GM12865 (cell line): ENCODE results near the gene PLEKHG5.
A peak's percentile ranks its signal among the peaks of the same experiment; 100 is the strongest.

Source experiments
- DNase-seq: peaks from one replicate; pipeline ENCODE4 v3.0.0; 2010; ENCODE audit warnings: low read depth
- H3K4me3 ChIP-seq: 2 replicates; pipeline ENCODE4 v1.5.1; 2011; ENCODE audit warnings: mild to moderate bottlenecking, low read depth, low read length, control low read depth
- CTCF ChIP-seq: IDR thresholded peaks from 2 replicates; pipeline ENCODE4 v1.5.1; 2011; ENCODE audit warnings: low read length, control low read depth, low read depth, inconsistent platforms; ENCODE audit not compliant: insufficient read depth; ENCODE audit errors: missing control alignments

Gene PLEKHG5

GRCh38 chr1:6487804-6488484, 3.5 kb downstream of the PLEKHG5 start:
- TF ChIP-seq CTCF: no peak

GRCh38 chr1:6486433-6487011, 4.9 kb downstream of the PLEKHG5 start:
- peak; percentile 93 for TF ChIP-seq CTCF

More at GRCh38 chr1:6487804-6488484, 3.5 kb downstream of the PLEKHG5 start:
- no peak for DNase-seq
- H3K4me3 ChIP-seq: no peak overlapping the region

GRCh38 chr1:6485168-6486101, 6.0 kb downstream of the PLEKHG5 start:
- H3K4me3 ChIP-seq: no peak overlapping the region
- no peak for TF ChIP-seq CTCF
- DNase-seq: no peak

More at GRCh38 chr1:6486433-6487011, 4.9 kb downstream of the PLEKHG5 start:
- peak; percentile 83 for DNase-seq
- no peak overlapping the region for H3K4me3 ChIP-seq

- H3K4me3 ChIP-seq: no peak overlapping the region
- no peak for DNase-seq
- TF ChIP-seq CTCF: no peak
Observed at GRCh38 chr1:6484826-6485167, 6.7 kb downstream of the PLEKHG5 start.

- TF ChIP-seq CTCF: no peak
- H3K4me3 ChIP-seq: no peak overlapping the region
- DNase-seq: no peak
Observed at GRCh38 chr1:6483761-6484117, 7.7 kb downstream of the PLEKHG5 start.

GRCh38 chr1:6483017-6483760, 8.3 kb downstream of the PLEKHG5 start:
- H3K4me3 ChIP-seq: no peak overlapping the region
- TF ChIP-seq CTCF: no peak
- no peak for DNase-seq
